WERI-Rb-1 (cell line): Measurements from ENCODE around the gene PRRC2C.

Experiments used
- DNase-seq: peaks from one replicate; pipeline ENCODE4 v3.0.0-alpha.2; 2020
- H3K27ac ChIP-seq: fragments of 250-450 bp; sonication (Bioruptor Pico); 2 replicates; pipeline ENCODE4 v1.5.1; 2020; ENCODE audit warnings: mild to moderate bottlenecking, moderate library complexity
- H3K27me3 ChIP-seq: fragments of 250-450 bp; sonication (Bioruptor Pico); 2 replicates; pipeline ENCODE4 v1.5.1; 2021; ENCODE audit warnings: mild to moderate bottlenecking, low read depth, moderate library complexity; ENCODE audit not compliant: insufficient read depth, severe bottlenecking
- H3K36me3 ChIP-seq: fragments of 250-450 bp; sonication (Bioruptor Pico); 2 replicates; pipeline ENCODE4 v1.5.1; 2020; ENCODE audit warnings: mild to moderate bottlenecking, moderate library complexity
- H3K4me3 ChIP-seq: 2 replicates; pipeline ENCODE4 v1.5.1; 2011; ENCODE audit warnings: low read depth, mild to moderate bottlenecking, control low read depth, low read length
- H3K9me3 ChIP-seq: fragments of 250-450 bp; sonication (Bioruptor Pico); 2 replicates; pipeline ENCODE4 v1.5.1; 2021; ENCODE audit warnings: mild to moderate bottlenecking, moderate library complexity; ENCODE audit not compliant: severe bottlenecking
- CTCF ChIP-seq: IDR thresholded peaks from 2 replicates; pipeline ENCODE4 v1.5.1; 2011; ENCODE audit warnings: low read depth, mild to moderate bottlenecking, control low read depth, inconsistent platforms, low read length

The PRRC2C gene

GRCh38 chr1:171635661-171636060 is 150.3 kb downstream of the PRRC2C start:
- Histone ChIP-seq H3K27ac (no peak overlapping the region), H3K4me3 (no peak overlapping the region), H3K36me3 (no peaks in the 10 kb centered on the region), H3K27me3 (no peaks in the 10 kb centered on the region), H3K9me3 (no peaks in the 10 kb centered on the region)
- no peak for DNase-seq
- no peak for TF ChIP-seq CTCF

- H3K9me3 ChIP-seq, result no peaks in the 10 kb centered on the region
- no peak for DNase-seq
- no peak overlapping the region for H3K4me3 ChIP-seq
- no peak for TF ChIP-seq CTCF
- no peaks in the 10 kb centered on the region for H3K27me3 ChIP-seq
- H3K27ac ChIP-seq, result no peak overlapping the region
- H3K36me3 ChIP-seq, result no peaks in the 10 kb centered on the region
Observed at GRCh38 chr1:171636141-171636540, 150.8 kb downstream of the PRRC2C start.

GRCh38 chr1:171637928-171638576 is 152.7 kb downstream of the PRRC2C start:
- TF ChIP-seq CTCF, result no peak
- H3K36me3 ChIP-seq, result no peaks in the 10 kb centered on the region
- DNase-seq, result no peak
- H3K9me3 ChIP-seq, result no peaks in the 10 kb centered on the region
- no peaks in the 10 kb centered on the region for H3K27me3 ChIP-seq
- no peak overlapping the region for H3K27ac ChIP-seq
- no peak overlapping the region for H3K4me3 ChIP-seq

GRCh38 chr1:171640225-171640624 is 154.9 kb downstream of the PRRC2C start:
- no peak for TF ChIP-seq CTCF

GRCh38 chr1:171641076-171641864 is 155.9 kb downstream of the PRRC2C start:
- Histone ChIP-seq H3K4me3 (no peak overlapping the region), H3K9me3 (no peaks in the 10 kb centered on the region), H3K27ac (no peak overlapping the region), H3K36me3 (no peaks in the 10 kb centered on the region), H3K27me3 (no peaks in the 10 kb centered on the region)
- peak; percentile 34; the same call in 1 of the 2 replicates for TF ChIP-seq CTCF
- DNase-seq, result no peak

More at GRCh38 chr1:171640225-171640624, 154.9 kb downstream of the PRRC2C start:
- Histone ChIP-seq H3K9me3 (no peaks in the 10 kb centered on the region), H3K36me3 (no peaks in the 10 kb centered on the region), H3K27me3 (no peaks in the 10 kb centered on the region), H3K4me3 (no peak overlapping the region), H3K27ac (no peak overlapping the region)
- no peak for DNase-seq

- H3K27me3 ChIP-seq, result no peaks in the 10 kb centered on the region
- TF ChIP-seq CTCF, result no peak
- H3K9me3 ChIP-seq, result no peaks in the 10 kb centered on the region
- no peak overlapping the region for H3K27ac ChIP-seq
- H3K36me3 ChIP-seq, result no peaks in the 10 kb centered on the region
- no peak overlapping the region for H3K4me3 ChIP-seq
- no peak for DNase-seq
Observed at GRCh38 chr1:171642197-171642596, 156.9 kb downstream of the PRRC2C start.
